ENCODE measurements around the gene ABI1.

The ABI1 gene

GRCh38 chr10:26803849-26804248 lies 56.9 kb downstream of the ABI1 start:
- no peak overlapping the region for H3K27ac ChIP-seq (ENCODE audit: low read depth, low read length)
- peaks cover 54% of the 10 kb centered on the region for H3K79me2 ChIP-seq (ENCODE audit: control insufficient read depth, insufficient read depth, low read length, unreplicated experiment)
- peaks cover 6% of the 10 kb centered on the region for H3K4me1 ChIP-seq (ENCODE audit: control insufficient read depth, insufficient read depth, low read length, unreplicated experiment)
- no peaks in the 10 kb centered on the region for H3K27me3 ChIP-seq (ENCODE audit: insufficient read depth, low read length)
- H3K36me3 ChIP-seq (ENCODE audit: insufficient read depth, low read length) = no peaks in the 10 kb centered on the region
- H3K4me3 ChIP-seq (ENCODE audit: low read depth, low read length) = no peak overlapping the region
- no peak overlapping the region for H2AFZ ChIP-seq (ENCODE audit: low read length, unreplicated experiment)

GRCh38 chr10:26802527-26802926 lies 58.2 kb downstream of the ABI1 start:
- peaks cover 65% of the 10 kb centered on the region for H3K79me2 ChIP-seq (ENCODE audit: control insufficient read depth, insufficient read depth, low read length, unreplicated experiment)
- H3K4me1 ChIP-seq (ENCODE audit: control insufficient read depth, insufficient read depth, low read length, unreplicated experiment) = peaks cover 6% of the 10 kb centered on the region
- no peak overlapping the region for H3K27ac ChIP-seq (ENCODE audit: low read depth, low read length)

GRCh38 chr10:26801831-26802230 lies 58.9 kb downstream of the ABI1 start:
- Histone ChIP-seq H3K79me2 (ENCODE audit: control insufficient read depth, insufficient read depth, low read length, unreplicated experiment) (peaks cover 69% of the 10 kb centered on the region), H3K27ac (ENCODE audit: low read depth, low read length) (no peak overlapping the region), H3K36me3 (ENCODE audit: insufficient read depth, low read length) (no peaks in the 10 kb centered on the region), H3K27me3 (ENCODE audit: insufficient read depth, low read length) (no peaks in the 10 kb centered on the region), H3K4me3 (ENCODE audit: low read depth, low read length) (no peak overlapping the region), H2AFZ (ENCODE audit: low read length, unreplicated experiment) (no peak overlapping the region), H3K4me1 (ENCODE audit: control insufficient read depth, insufficient read depth, low read length, unreplicated experiment) (peaks cover 6% of the 10 kb centered on the region)

More at GRCh38 chr10:26802527-26802926, 58.2 kb downstream of the ABI1 start:
- no peaks in the 10 kb centered on the region for H3K36me3 ChIP-seq (ENCODE audit: insufficient read depth, low read length)
- H3K4me3 ChIP-seq (ENCODE audit: low read depth, low read length) = no peak overlapping the region
- H2AFZ ChIP-seq (ENCODE audit: low read length, unreplicated experiment) = no peak overlapping the region
- no peaks in the 10 kb centered on the region for H3K27me3 ChIP-seq (ENCODE audit: insufficient read depth, low read length)

GRCh38 chr10:26801274-26801673 lies 59.5 kb downstream of the ABI1 start:
- Histone ChIP-seq H3K4me3 (ENCODE audit: low read depth, low read length) (no peak overlapping the region), H3K36me3 (ENCODE audit: insufficient read depth, low read length) (no peaks in the 10 kb centered on the region; the same call in 1 of the 2 replicates), H3K27ac (ENCODE audit: low read depth, low read length) (no peak overlapping the region), H3K27me3 (ENCODE audit: insufficient read depth, low read length) (no peaks in the 10 kb centered on the region), H2AFZ (ENCODE audit: low read length, unreplicated experiment) (no peak overlapping the region), H3K79me2 (ENCODE audit: control insufficient read depth, insufficient read depth, low read length, unreplicated experiment) (peaks cover 69% of the 10 kb centered on the region), H3K4me1 (ENCODE audit: control insufficient read depth, insufficient read depth, low read length, unreplicated experiment) (peaks cover 6% of the 10 kb centered on the region)

GRCh38 chr10:26800468-26800867 lies 60.3 kb downstream of the ABI1 start:
- H3K27me3 ChIP-seq (ENCODE audit: insufficient read depth, low read length) = no peaks in the 10 kb centered on the region
- no peak overlapping the region for H3K4me3 ChIP-seq (ENCODE audit: low read depth, low read length)
- H2AFZ ChIP-seq (ENCODE audit: low read length, unreplicated experiment) = no peak overlapping the region
- peaks cover 71% of the 10 kb centered on the region for H3K79me2 ChIP-seq (ENCODE audit: control insufficient read depth, insufficient read depth, low read length, unreplicated experiment)
- H3K36me3 ChIP-seq (ENCODE audit: insufficient read depth, low read length) = no peaks in the 10 kb centered on the region; the same call in 1 of the 2 replicates
- peaks cover under 1% of the 10 kb centered on the region for H3K4me1 ChIP-seq (ENCODE audit: control insufficient read depth, insufficient read depth, low read length, unreplicated experiment)
- no peak overlapping the region for H3K27ac ChIP-seq (ENCODE audit: low read depth, low read length)

GRCh38 chr10:26799342-26799741 lies 61.4 kb downstream of the ABI1 start:
- H3K4me1 ChIP-seq (ENCODE audit: control insufficient read depth, insufficient read depth, low read length, unreplicated experiment) = no peaks in the 10 kb centered on the region
- peaks cover 63% of the 10 kb centered on the region for H3K79me2 ChIP-seq (ENCODE audit: control insufficient read depth, insufficient read depth, low read length, unreplicated experiment)

GRCh38 chr10:26798298-26798697 lies 62.5 kb downstream of the ABI1 start:
- peaks cover 2% of the 10 kb centered on the region for H3K4me1 ChIP-seq (ENCODE audit: control insufficient read depth, insufficient read depth, low read length, unreplicated experiment)
- peaks cover 59% of the 10 kb centered on the region for H3K79me2 ChIP-seq (ENCODE audit: control insufficient read depth, insufficient read depth, low read length, unreplicated experiment)
- H2AFZ ChIP-seq (ENCODE audit: low read length, unreplicated experiment) = no peak overlapping the region
- no peaks in the 10 kb centered on the region; the same call in 1 of the 2 replicates for H3K36me3 ChIP-seq (ENCODE audit: insufficient read depth, low read length)
- H3K27me3 ChIP-seq (ENCODE audit: insufficient read depth, low read length) = no peaks in the 10 kb centered on the region
- H3K27ac ChIP-seq (ENCODE audit: low read depth, low read length) = no peak overlapping the region
- H3K4me3 ChIP-seq (ENCODE audit: low read depth, low read length) = no peak overlapping the region

More at GRCh38 chr10:26799342-26799741, 61.4 kb downstream of the ABI1 start:
- H3K36me3 ChIP-seq (ENCODE audit: insufficient read depth, low read length) = no peaks in the 10 kb centered on the region; the same call in 1 of the 2 replicates
- H3K27me3 ChIP-seq (ENCODE audit: insufficient read depth, low read length) = no peaks in the 10 kb centered on the region
- no peak overlapping the region for H3K27ac ChIP-seq (ENCODE audit: low read depth, low read length)
- no peak overlapping the region for H3K4me3 ChIP-seq (ENCODE audit: low read depth, low read length)
- no peak overlapping the region for H2AFZ ChIP-seq (ENCODE audit: low read length, unreplicated experiment)

- H3K4me3 ChIP-seq (ENCODE audit: low read depth, low read length) = no peak overlapping the region
- no peak overlapping the region for H2AFZ ChIP-seq (ENCODE audit: low read length, unreplicated experiment)
- H3K27ac ChIP-seq (ENCODE audit: low read depth, low read length) = no peak overlapping the region
- H3K27me3 ChIP-seq (ENCODE audit: insufficient read depth, low read length) = no peaks in the 10 kb centered on the region
- peaks cover 56% of the 10 kb centered on the region for H3K79me2 ChIP-seq (ENCODE audit: control insufficient read depth, insufficient read depth, low read length, unreplicated experiment)
- H3K4me1 ChIP-seq (ENCODE audit: control insufficient read depth, insufficient read depth, low read length, unreplicated experiment) = peaks cover 8% of the 10 kb centered on the region
- H3K36me3 ChIP-seq (ENCODE audit: insufficient read depth, low read length) = no peaks in the 10 kb centered on the region; the same call in 1 of the 2 replicates
Observed at GRCh38 chr10:26797340-26797739, 63.4 kb downstream of the ABI1 start.

GRCh38 chr10:26792758-26793495 lies 67.8 kb downstream of the ABI1 start:
- Histone ChIP-seq H3K4me1 (ENCODE audit: control insufficient read depth, insufficient read depth, low read length, unreplicated experiment) (peaks cover 8% of the 10 kb centered on the region), H3K79me2 (ENCODE audit: control insufficient read depth, insufficient read depth, low read length, unreplicated experiment) (peaks cover 44% of the 10 kb centered on the region), H3K36me3 (ENCODE audit: insufficient read depth, low read length) (no peaks in the 10 kb centered on the region; the same call in 1 of the 2 replicates), H3K4me3 (ENCODE audit: low read depth, low read length) (no peak overlapping the region), H2AFZ (ENCODE audit: low read length, unreplicated experiment) (no peak overlapping the region), H3K27ac (ENCODE audit: low read depth, low read length) (no peak overlapping the region), H3K27me3 (ENCODE audit: insufficient read depth, low read length) (no peaks in the 10 kb centered on the region)

- H3K4me3 ChIP-seq (ENCODE audit: low read depth, low read length) = no peak overlapping the region
- no peak overlapping the region for H3K27ac ChIP-seq (ENCODE audit: low read depth, low read length)
- H3K79me2 ChIP-seq (ENCODE audit: control insufficient read depth, insufficient read depth, low read length, unreplicated experiment) = peaks cover 33% of the 10 kb centered on the region
- H2AFZ ChIP-seq (ENCODE audit: low read length, unreplicated experiment) = no peak overlapping the region
- peaks cover 8% of the 10 kb centered on the region for H3K4me1 ChIP-seq (ENCODE audit: control insufficient read depth, insufficient read depth, low read length, unreplicated experiment)
- H3K36me3 ChIP-seq (ENCODE audit: insufficient read depth, low read length) = no peaks in the 10 kb centered on the region
- H3K27me3 ChIP-seq (ENCODE audit: insufficient read depth, low read length) = no peaks in the 10 kb centered on the region
Observed at GRCh38 chr10:26790221-26790995, 70.3 kb downstream of the ABI1 start.
